A549 (cell line): Measurements from ENCODE around the gene FAM13A. TPM values are rescaled to one million over a fixed set of nuclear protein-coding genes. Genes with fewer than 3 reads are reported as not detected.

Source experiments
- ATAC-seq, 2 experiments: fragments of 200-7000 bp in 1 of 2; fragments of >200 bp in 1 of 2; cut with Nextera tagmentation in 1 of 2; cut with Tn5 transposase in 1 of 2; 3 replicates each; pipeline versions ENCODE4 v1.8.0 to v1.9.1; 2018 to 2020; ENCODE audit warnings: mild to moderate bottlenecking in 1 of 2, moderate library complexity in 1 of 2
- CTCF ChIA-PET: fragments of 300-600 bp; sonication (Branson Sonifier 250); formaldehyde crosslinking; extraction: SDS; loops from one replicate; lab custom pipeline; 2021; ENCODE audit warnings: antibody characterized with exemption, inconsistent platforms; lab: Yijun Ruan, JAX
- POLR2A ChIA-PET: fragments of 350-600 bp; formaldehyde crosslinking; extraction: SDS; loops from one replicate; lab custom pipeline; 2021; ENCODE audit warnings: antibody characterized with exemption, inconsistent platforms; lab: Yijun Ruan, JAX
- DNase-seq, 2 experiments: peaks; one replicate each; pipeline versions ENCODE4 v3.0.0 to v3.0.0-alpha.2; 2011 to 2016; ENCODE audit warnings: low read depth in 1 of 2, low spot score in 1 of 2
- FAIRE-seq: peaks from 2 replicates; lab custom pipeline; 2011; peaks lifted over from hg19 to GRCh38; lab: Jason Lieb, UNC
- H3K27ac ChIP-seq, 2 experiments: fragments of >200 bp; sonication (Bioruptor Twin); formaldehyde crosslinking; 3 replicates each; pipeline ENCODE4 v1.5.1; 2016 to 2017
- H3K4me1 ChIP-seq: fragments of >200 bp; sonication (Bioruptor Twin); formaldehyde crosslinking; 3 replicates; pipeline ENCODE4 v1.6.1; 2016
- H3K4me2 ChIP-seq: fragments of >200 bp; sonication (Bioruptor Twin); formaldehyde crosslinking; 3 replicates; pipeline ENCODE4 v1.6.1; 2016
- H3K4me3 ChIP-seq: fragments of >200 bp; sonication (Bioruptor Twin); formaldehyde crosslinking; 3 replicates; pipeline ENCODE4 v1.5.1; 2016
- H3K9me3 ChIP-seq: fragments of >200 bp; sonication (Bioruptor Twin); formaldehyde crosslinking; 3 replicates; pipeline ENCODE4 v1.6.1; 2016
- BCL3 ChIP-seq: fragments of >200 bp; sonication (Bioruptor Twin); formaldehyde crosslinking; IDR thresholded peaks from 3 replicates; pipeline ENCODE4 v1.6.1; 2016
- BHLHE40 ChIP-seq: IDR thresholded peaks from 2 replicates; pipeline ENCODE4 v1.6.1; 2012; ENCODE audit warnings: low read depth, low read length, inconsistent platforms
- CEBPB ChIP-seq, 2 experiments: fragments of >200 bp in 1 of 2; sonication (Bioruptor Twin) in 1 of 2; formaldehyde crosslinking in 1 of 2; IDR thresholded peaks; 2 replicates each; pipeline ENCODE4 v1.6.1; 2012 to 2016
- CTCF ChIP-seq: fragments of >200 bp; sonication (Bioruptor Twin); formaldehyde crosslinking; IDR thresholded peaks from 3 replicates; pipeline ENCODE4 v1.5.1; 2016
- E2F6 ChIP-seq: IDR thresholded peaks from 2 replicates; pipeline ENCODE4 v1.6.1; 2012; ENCODE audit warnings: low read depth, borderline replicate concordance
- ELK1 ChIP-seq: fragments of 150-350 bp; IDR thresholded peaks from 2 replicates; pipeline ENCODE4 v1.6.1; 2014; ENCODE audit warnings: low read depth, mild to moderate bottlenecking, low read length
- FOSB ChIP-seq: fragments of 250-450 bp; sonication (Bioruptor Pico); IDR thresholded peaks from 2 replicates; pipeline ENCODE4 v1.5.0; 2020; ENCODE audit warnings: mild to moderate bottlenecking, moderate library complexity
- FOSL2 ChIP-seq, 2 experiments: fragments of 450-650 bp in 1 of 2; fragments of >200 bp in 1 of 2; sonication (Bioruptor Twin) in 1 of 2; formaldehyde crosslinking; IDR thresholded peaks; 2 replicates each; pipeline versions ENCODE4 v1.5.0 to v1.6.1; 2016 to 2020; ENCODE audit warnings: mild to moderate bottlenecking in 1 of 2, moderate library complexity in 1 of 2
- HES2 ChIP-seq: fragments of >200 bp; sonication (Bioruptor Twin); formaldehyde crosslinking; IDR thresholded peaks from 2 replicates; pipeline ENCODE4 v1.6.1; 2016
- HMGXB4 ChIP-seq: fragments of 250-450 bp; sonication (Bioruptor Pico); IDR thresholded peaks from 2 replicates; pipeline ENCODE4 v1.5.0; 2021; ENCODE audit warnings: mild to moderate bottlenecking, moderate library complexity, borderline replicate concordance
- HOXB13 ChIP-seq: fragments of 250-450 bp; sonication (Bioruptor Pico); IDR thresholded peaks from 2 replicates; pipeline ENCODE4 v1.5.0; 2020; ENCODE audit warnings: low read depth, mild to moderate bottlenecking, moderate library complexity
- HOXB5 ChIP-seq: fragments of 250-450 bp; sonication (Bioruptor Pico); IDR thresholded peaks from 2 replicates; pipeline ENCODE4 v1.5.0; 2020; ENCODE audit warnings: mild to moderate bottlenecking, moderate library complexity
- JUN ChIP-seq, 2 experiments: fragments of >200 bp; sonication (Bioruptor Twin); formaldehyde crosslinking; IDR thresholded peaks; 2 replicates in 1 of 2; 3 replicates in 1 of 2; pipeline ENCODE4 v1.6.1; 2016 to 2017
- KDM5A ChIP-seq: fragments of 200-600 bp; sonication (generic); IDR thresholded peaks from 2 replicates; pipeline ENCODE4 v1.6.1; 2016; ENCODE audit warnings: antibody characterized with exemption, mild to moderate bottlenecking
- MYC ChIP-seq: IDR thresholded peaks from 2 replicates; pipeline ENCODE4 v1.6.1; 2012; ENCODE audit warnings: mild to moderate bottlenecking, inconsistent platforms, low read length, improper control_type of control experiment, borderline replicate concordance
- NPAS2 ChIP-seq: fragments of 250-450 bp; sonication (Bioruptor Pico); IDR thresholded peaks from 2 replicates; pipeline ENCODE4 v1.8.0; 2022; ENCODE audit warnings: mild to moderate bottlenecking, moderate library complexity, borderline replicate concordance
- NR3C1 ChIP-seq: fragments of >200 bp; sonication (Bioruptor Twin); formaldehyde crosslinking; IDR thresholded peaks from 3 replicates; pipeline ENCODE4 v1.6.1; 2017
- RARB ChIP-seq: fragments of 250-450 bp; sonication (Bioruptor Pico); IDR thresholded peaks from 2 replicates; pipeline ENCODE4 v1.8.0; 2021; ENCODE audit warnings: mild to moderate bottlenecking, moderate library complexity
- RCOR1 ChIP-seq: fragments of 150-350 bp; IDR thresholded peaks from 2 replicates; pipeline ENCODE4 v1.6.1; 2014; ENCODE audit warnings: antibody characterized with exemption, low read length, low read depth
- TFCP2L1 ChIP-seq: fragments of 250-450 bp; sonication (Bioruptor Pico); IDR thresholded peaks from 2 replicates; pipeline ENCODE4 v1.5.0; 2021; ENCODE audit warnings: mild to moderate bottlenecking
- TP53 ChIP-seq: fragments of 250-450 bp; sonication (Bioruptor Pico); IDR thresholded peaks from 2 replicates; pipeline ENCODE4 v1.5.0; 2021; ENCODE audit warnings: mild to moderate bottlenecking, moderate library complexity
- USF2 ChIP-seq: fragments of 450-650 bp; IDR thresholded peaks from 2 replicates; pipeline ENCODE4 v1.6.1; 2014; ENCODE audit warnings: antibody characterized with exemption
- ZFP36 ChIP-seq: fragments of 450-650 bp; IDR thresholded peaks from 2 replicates; pipeline ENCODE4 v1.6.1; 2014; ENCODE audit warnings: borderline replicate concordance; ENCODE audit not compliant: partially characterized antibody
- ZSCAN20 ChIP-seq: fragments of 250-450 bp; sonication (Bioruptor Pico); IDR thresholded peaks from 2 replicates; pipeline ENCODE4 v1.8.0; 2022; ENCODE audit warnings: mild to moderate bottlenecking, moderate library complexity
- WGBS: methylation state at CpG from one replicate; pipeline ENCODE4 v1.1.6; 2017; ENCODE audit errors: missing lambda C conversion rate; 5-methylcytosine and 5-hydroxymethylcytosine counted together
- polyA plus RNA-seq, 4 experiments: library from polyadenylated mRNA; depleted of rRNA in 3 of 4; stranded (reverse); fragments of >200 nt; fragmentation: RNase III in 1 of 4; extraction: RNeasy Plus Mini Kit Qiagen cat#74134 plus additional on column Dnase treatment in 1 of 4; gene quantifications; 2 replicates in 3 of 4; 3 replicates in 1 of 4; pipeline ENCODE4 v1.2.3, GENCODE V29; 2011 to 2017

The FAM13A gene
- polyA plus RNA-seq, 2 of the 4 experiments (the other 2 are of a cell fraction): 6.5 to 22.0 TPM

GRCh38 chr4:88908003-88908402, 149.0 kb downstream of the FAM13A start:
- no peak for TF ChIP-seq E2F6
- TF ChIP-seq USF2: no peak
- TF ChIP-seq CEBPB (IDR thresholded peaks at IDR 0.05): no peak
- TF ChIP-seq NPAS2 (CRISPR knock-in tag): no peak
- no peak for TF ChIP-seq MYC
- TF ChIP-seq FOSB (CRISPR knock-in tag): no peak
- no peak for TF ChIP-seq HOXB13
- TF ChIP-seq CTCF: no peak
- no peak for TF ChIP-seq BHLHE40
- DNase-seq: no peak
- no peak for FAIRE-seq
- H3K4me2 ChIP-seq: no peak overlapping the region
- no peaks in the 10 kb centered on the region for H3K9me3 ChIP-seq
- ATAC-seq: no peak
- POLR2A ChIA-PET: no interaction called here
- H3K27ac ChIP-seq: no peak overlapping the region
- 0 out of 3 replicates have a peak, but pooled peaks cover 3% of the 10 kb centered on the region for H3K4me1 ChIP-seq
- H3K4me3 ChIP-seq: no peak overlapping the region
- CTCF ChIA-PET: no interaction called here
- 87% methylated on average over 1 of the region's 1 CpG for WGBS

GRCh38 chr4:88907478-88907877, 149.5 kb downstream of the FAM13A start:
- Histone ChIP-seq H3K4me1 (0 out of 3 replicates have a peak, but pooled peaks cover 3% of the 10 kb centered on the region), H3K27ac (no peak overlapping the region), H3K9me3 (no peaks in the 10 kb centered on the region), H3K4me3 (no peak overlapping the region), H3K4me2 (no peak overlapping the region)
- DNase-seq: no peak
- POLR2A ChIA-PET: no interaction called here
- WGBS: 79% methylated on average over 5 of the region's 5 CpGs
- no peak for FAIRE-seq
- CTCF ChIA-PET: no interaction called here
- no peak for ATAC-seq
- TF ChIP-seq KDM5A: no peak
- no peak for TF ChIP-seq BCL3
- TF ChIP-seq TFCP2L1 (CRISPR knock-in tag): no peak
- TF ChIP-seq E2F6: no peak
- no peak for TF ChIP-seq JUN (IDR thresholded peaks at IDR 0.05)
- no peak for TF ChIP-seq HES2
- TF ChIP-seq HMGXB4 (CRISPR knock-in tag): no peak
- TF ChIP-seq CEBPB (IDR thresholded peaks at IDR 0.05): no peak
- TF ChIP-seq USF2: no peak
- no peak for TF ChIP-seq TP53 (CRISPR knock-in tag)
- TF ChIP-seq RCOR1: no peak
- TF ChIP-seq ELK1: no peak
- no peak for TF ChIP-seq CTCF
- no peak for TF ChIP-seq NR3C1
- no peak for TF ChIP-seq FOSL2 (IDR thresholded peaks at IDR 0.05)
- TF ChIP-seq FOSL2 (CRISPR knock-in tag; IDR thresholded peaks at IDR 0.05): no peak
- TF ChIP-seq ZFP36: no peak
- TF ChIP-seq HOXB5 (CRISPR knock-in tag): no peak
- no peak for TF ChIP-seq RARB
- TF ChIP-seq ZSCAN20 (CRISPR knock-in tag): no peak
- TF ChIP-seq FOSB (CRISPR knock-in tag): no peak
